Peyer's patch (tissue), 4 donors: ENCODE results near the gene TRIL. TPM values are rescaled to one million over a fixed set of nuclear protein-coding genes. Genes with fewer than 3 reads are reported as not detected.
A peak's percentile ranks its signal among the peaks of the same experiment; 100 is the strongest.

Experiments
- DNase-seq, 3 donors: peaks; one replicate each; pipeline ENCODE4 v3.0.0-alpha.2; 2017 to 2019
- H3K27ac ChIP-seq, 4 donors: fragments of 200-600 bp; sonication (generic); one replicate each; pipeline ENCODE4 v1.5.1; 2016 to 2019
- H3K27me3 ChIP-seq, 2 donors: fragments of 200-600 bp; sonication (generic); one replicate each; pipeline ENCODE4 v1.5.1; 2019
- H3K36me3 ChIP-seq, 3 donors: fragments of 200-600 bp; sonication (generic); one replicate each; pipeline ENCODE4 v1.5.1; 2016 to 2019
- H3K4me1 ChIP-seq, 4 donors: fragments of 200-600 bp; sonication (generic); one replicate each; pipeline ENCODE4 v1.5.1; 2016 to 2019
- H3K4me3 ChIP-seq, 4 donors: fragments of 200-600 bp; sonication (generic); 1 replicate in 3 of 4; 2 replicates in 1 of 4; pipeline ENCODE4 v1.5.1; 2016 to 2019; ENCODE audit warnings: mild to moderate bottlenecking in 1 of 4
- H3K9me3 ChIP-seq, 4 donors: fragments of 200-600 bp; sonication (generic); one replicate each; pipeline ENCODE4 v1.5.1; 2016 to 2019; ENCODE audit warnings: mild to moderate bottlenecking in 1 of 4
- CTCF ChIP-seq, 6 experiments: fragments of 450-650 bp in 4 of 6; fragments of 200-600 bp in 2 of 6; sonication (generic) in 1 of 6; IDR thresholded peaks; one replicate each; pipeline ENCODE4 v1.5.1; 2017 to 2019; ENCODE audit warnings: antibody characterized with exemption in 6 of 6, mild to moderate bottlenecking in 3 of 6, moderate library complexity in 1 of 6
- POLR2A ChIP-seq, 2 donors: fragments of 450-650 bp; IDR thresholded peaks; one replicate each; pipeline ENCODE4 v1.5.1; 2017; ENCODE audit warnings: antibody characterized with exemption in 2 of 2, mild to moderate bottlenecking in 2 of 2, moderate library complexity in 2 of 2
- total RNA-seq, 4 donors: library from RNA; depleted of rRNA; stranded (reverse); fragments of >200 nt; gene quantifications; one replicate each; pipeline ENCODE4 v1.1.0, GENCODE V29; 2016

Gene TRIL
- total RNA-seq, 4 donors from 2014 or later, result 0.70 to 1.7 (median 1.0) TPM

- H3K27me3 ChIP-seq, result peaks cover 0 to 8% of the 10 kb centered on the region in 2 donors
- TF ChIP-seq POLR2A (IDR thresholded peaks at IDR 0.05) (no peak), CTCF (IDR thresholded peaks at IDR 0.05) (no peak)
- no peak for DNase-seq
- H3K27ac ChIP-seq, result peak overlapping the region in 3 of 4 donors; percentile 1 to 61 (median 58)
- H3K9me3 ChIP-seq, result peaks cover 0 to 6% (median 0%) of the 10 kb centered on the region in 4 donors
- H3K4me1 ChIP-seq, result peaks cover 0 to 43% (median 16%) of the 10 kb centered on the region in 4 donors
- no peaks in the 10 kb centered on the region for H3K36me3 ChIP-seq
- H3K4me3 ChIP-seq, result no peak overlapping the region
Observed at GRCh38 chr7:28958980-28959347, 834 bp upstream of the TRIL start.

GRCh38 chr7:28957751-28958234 lies 337 bp downstream of the TRIL start:
- H3K4me3 ChIP-seq, result peak overlapping the region; percentile 18 to 74 (median 56)
- DNase-seq, result peak in 1 of 3 donors; percentile 55
- no peak for TF ChIP-seq CTCF (IDR thresholded peaks at IDR 0.05)
- no peak for TF ChIP-seq POLR2A (IDR thresholded peaks at IDR 0.05)
- H3K36me3 ChIP-seq, result no peaks in the 10 kb centered on the region
- peak overlapping the region in 3 of 4 donors; percentile 1 to 61 (median 58) for H3K27ac ChIP-seq
- peaks cover 0 to 43% (median 16%) of the 10 kb centered on the region in 4 donors for H3K4me1 ChIP-seq
- H3K9me3 ChIP-seq, result peaks cover 0 to 6% (median 0%) of the 10 kb centered on the region in 4 donors
- peaks cover 0 to 8% of the 10 kb centered on the region in 2 donors for H3K27me3 ChIP-seq

- TF ChIP-seq POLR2A (IDR thresholded peaks at IDR 0.05), result no peak
- no peak for TF ChIP-seq CTCF (IDR thresholded peaks at IDR 0.05)
- no peaks in the 10 kb centered on the region for H3K36me3 ChIP-seq
- H3K4me1 ChIP-seq, result peaks cover 0 to 43% (median 16%) of the 10 kb centered on the region in 4 donors
- H3K4me3 ChIP-seq, result peak overlapping the region; percentile 32 to 74 (median 56)
- H3K27ac ChIP-seq, result peak overlapping the region in 3 of 4 donors; percentile 5 to 82 (median 74)
- peaks cover 0 to 8% of the 10 kb centered on the region in 2 donors for H3K27me3 ChIP-seq
- peaks cover 0 to 6% (median 0%) of the 10 kb centered on the region in 4 donors for H3K9me3 ChIP-seq
- DNase-seq, result peak in 1 of 3 donors; percentile 50
Observed at GRCh38 chr7:28957064-28957750, 923 bp downstream of the TRIL start.

- TF ChIP-seq POLR2A (IDR thresholded peaks at IDR 0.05) (no peak), CTCF (IDR thresholded peaks at IDR 0.05) (peak in 2 of 6 experiments; percentile 59 to 65)
- Histone ChIP-seq H3K4me3 (peak overlapping the region; percentile 32 to 74 (median 56)), H3K9me3 (peaks cover 0 to 6% (median 0%) of the 10 kb centered on the region in 4 donors), H3K4me1 (peaks cover 0 to 43% (median 16%) of the 10 kb centered on the region in 4 donors), H3K27me3 (peaks cover 0 to 8% of the 10 kb centered on the region in 2 donors), H3K36me3 (no peaks in the 10 kb centered on the region), H3K27ac (peak overlapping the region in 3 of 4 donors; percentile 42 to 82 (median 74))
- peak in 2 of 3 donors; percentile 67 to 81 for DNase-seq
Observed at GRCh38 chr7:28956608-28957063, 1.5 kb downstream of the TRIL start.

- Histone ChIP-seq H3K4me1 (peaks cover 0 to 43% (median 16%) of the 10 kb centered on the region in 4 donors), H3K4me3 (peak overlapping the region; percentile 32 to 74 (median 56)), H3K27ac (peak overlapping the region in 3 of 4 donors; percentile 42 to 82 (median 74)), H3K9me3 (peaks cover 0 to 6% (median 0%) of the 10 kb centered on the region in 4 donors), H3K27me3 (peaks cover 0 to 8% of the 10 kb centered on the region in 2 donors), H3K36me3 (no peaks in the 10 kb centered on the region)
- TF ChIP-seq CTCF (IDR thresholded peaks at IDR 0.05), result peak in 4 of 6 experiments; percentile 37 to 90 (median 85)
- TF ChIP-seq POLR2A (IDR thresholded peaks at IDR 0.05), result peak in 1 of 2 donors; percentile 11
- DNase-seq, result peak in 2 of 3 donors; percentile 87 to 91
Observed at GRCh38 chr7:28955718-28956607, 2.2 kb downstream of the TRIL start.
